HG03103 (cell line): Measurements from ENCODE around the gene SLC1A4.
"Not testable (repeated sequence)": the region's sequence is repeated elsewhere in the genome, so short reads cannot be mapped to it uniquely, and the experiment has no call there.

Source experiments
- ATAC-seq: cut with Tn5 transposase; IDR thresholded peaks from one replicate; pipeline ENCODE4 v1.9.1; 2021; ENCODE audit warnings: low read depth; ENCODE audit not compliant: unreplicated experiment

The SLC1A4 gene

GRCh38 chr2:64989982-64990614, 899 bp downstream of the SLC1A4 start:
- ATAC-seq: no peak

GRCh38 chr2:64990876-64991275, 1.7 kb downstream of the SLC1A4 start:
- no peak for ATAC-seq

DNA sequence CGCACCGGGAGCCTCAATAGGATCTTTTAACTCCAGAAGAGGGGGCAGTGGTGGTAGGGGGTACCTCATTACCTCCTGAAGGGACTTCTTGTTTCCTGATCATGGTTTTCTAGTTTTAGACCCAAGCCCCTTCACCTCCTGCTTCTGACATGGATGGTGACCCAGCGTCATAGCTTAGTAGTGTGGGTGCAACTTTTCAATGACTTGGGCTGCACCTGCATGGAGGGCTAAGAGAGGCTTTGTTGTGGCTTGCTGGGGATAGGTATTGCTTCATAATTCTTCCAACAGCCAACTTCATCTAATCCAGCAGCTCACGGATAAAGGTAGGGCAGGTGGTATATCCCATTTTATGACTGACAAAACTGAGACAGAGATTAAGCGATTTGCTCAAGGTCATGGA, 3.0 kb downstream of the SLC1A4 start:
- ATAC-seq: no peak

- no peak for ATAC-seq
Observed at GRCh38 chr2:64992990-64993389, 3.8 kb downstream of the SLC1A4 start.

- ATAC-seq: no peak
Observed at GRCh38 chr2:64995041-64995440, 5.8 kb downstream of the SLC1A4 start.

DNA sequence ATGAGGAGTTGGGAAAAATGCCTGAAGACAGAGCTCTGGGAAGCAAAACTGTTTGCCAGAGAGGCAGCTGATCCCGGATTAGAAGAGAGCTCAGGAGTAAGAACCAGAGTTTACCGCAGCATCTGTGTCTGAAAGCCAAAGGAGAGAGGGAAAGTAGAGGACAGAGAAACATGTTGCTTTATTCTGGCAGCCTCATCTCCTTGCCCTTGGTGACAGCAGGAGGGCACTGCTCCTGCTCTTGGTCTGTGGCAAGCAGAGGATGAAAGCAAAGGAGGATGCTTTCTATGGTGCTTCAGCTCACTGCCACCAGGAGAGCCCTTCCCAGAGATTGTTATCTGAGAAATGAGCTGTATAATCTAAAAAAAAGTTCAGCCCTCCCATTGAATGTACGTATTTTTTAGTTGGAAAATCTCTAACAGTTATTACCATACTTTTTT, 7.7 kb downstream of the SLC1A4 start:
- no peak for ATAC-seq

DNA sequence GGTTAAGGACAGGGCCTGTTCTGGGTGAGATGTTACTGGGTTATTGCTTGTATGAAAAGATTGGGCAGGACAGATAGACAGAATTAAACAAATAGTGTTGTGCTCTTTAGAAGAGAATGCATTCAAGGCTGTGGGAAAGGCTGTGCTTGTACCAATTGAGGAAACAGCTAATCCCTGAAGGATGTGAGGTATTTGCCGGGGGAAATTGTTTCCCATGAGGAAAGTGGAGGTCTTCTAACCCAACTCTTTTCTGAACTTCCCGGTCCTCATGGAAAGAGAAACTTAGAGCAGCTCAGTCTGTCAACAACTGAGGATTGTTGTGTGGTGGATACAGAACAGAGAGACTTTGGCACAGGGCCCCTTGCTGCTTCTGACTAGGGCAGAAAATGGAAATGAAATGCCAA, 9.5 kb downstream of the SLC1A4 start:
- no peak for ATAC-seq

DNA sequence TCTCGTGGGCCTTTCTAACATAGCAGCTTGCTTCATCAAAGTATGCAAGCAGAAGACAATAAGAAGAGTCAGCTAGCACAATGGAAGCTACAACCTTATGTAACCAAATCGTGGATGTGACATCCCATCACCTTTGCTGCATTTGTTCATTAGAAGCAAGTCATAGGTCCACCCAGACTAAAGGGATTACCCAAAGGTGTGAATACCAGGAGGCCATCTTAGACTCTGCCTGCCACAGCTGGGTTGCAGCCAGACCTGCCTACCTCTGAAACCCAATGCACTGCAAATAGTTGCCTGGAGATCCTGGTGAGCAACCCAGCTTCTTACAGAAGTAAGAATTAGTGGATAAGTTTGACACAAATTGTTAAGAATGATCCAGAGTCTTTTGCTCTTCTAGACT, 10.6 kb downstream of the SLC1A4 start:
- ATAC-seq: no peak

- no peak for ATAC-seq
Observed at GRCh38 chr2:65000644-65001043, 11.4 kb downstream of the SLC1A4 start.

DNA sequence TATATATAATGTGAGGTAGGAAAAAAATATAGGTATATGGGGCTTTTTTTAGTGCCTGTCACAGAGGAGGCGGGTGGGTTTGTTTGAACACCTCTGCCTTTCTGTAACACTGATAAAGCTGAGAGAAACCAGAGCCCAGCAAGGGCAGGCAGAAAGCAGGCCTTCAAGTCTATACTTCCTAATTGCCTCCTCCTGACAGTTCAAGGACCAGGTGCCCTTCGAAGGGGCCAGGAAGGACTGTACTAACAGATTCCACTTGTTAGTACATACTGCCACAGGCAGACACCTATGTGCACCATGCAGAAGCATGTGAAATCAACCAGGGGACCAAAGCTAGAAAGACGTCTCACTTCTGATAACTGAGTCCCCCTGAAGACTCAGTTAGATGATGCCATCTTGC, 13.8 kb downstream of the SLC1A4 start:
- no peak for ATAC-seq

DNA sequence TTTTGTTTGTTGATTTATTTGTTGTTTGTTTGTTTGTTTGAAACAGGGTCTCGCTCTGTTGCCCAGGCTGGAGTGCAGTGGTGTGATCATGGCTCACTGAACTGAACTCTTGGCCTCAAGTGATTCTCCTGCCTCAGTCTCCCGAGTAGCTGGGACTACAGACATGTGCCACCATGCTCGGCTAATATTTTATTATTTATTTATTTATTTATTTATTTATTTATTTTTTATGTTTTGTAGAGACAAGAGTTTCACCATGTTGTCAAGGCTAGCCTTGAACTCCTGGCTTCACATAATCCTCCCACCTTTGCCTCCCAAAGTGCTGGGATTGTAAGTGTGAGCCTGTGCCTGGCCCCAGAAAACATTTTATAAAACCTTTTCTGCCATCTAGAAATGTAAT, 15.0 kb downstream of the SLC1A4 start:
- ATAC-seq: not testable (repeated sequence)

DNA sequence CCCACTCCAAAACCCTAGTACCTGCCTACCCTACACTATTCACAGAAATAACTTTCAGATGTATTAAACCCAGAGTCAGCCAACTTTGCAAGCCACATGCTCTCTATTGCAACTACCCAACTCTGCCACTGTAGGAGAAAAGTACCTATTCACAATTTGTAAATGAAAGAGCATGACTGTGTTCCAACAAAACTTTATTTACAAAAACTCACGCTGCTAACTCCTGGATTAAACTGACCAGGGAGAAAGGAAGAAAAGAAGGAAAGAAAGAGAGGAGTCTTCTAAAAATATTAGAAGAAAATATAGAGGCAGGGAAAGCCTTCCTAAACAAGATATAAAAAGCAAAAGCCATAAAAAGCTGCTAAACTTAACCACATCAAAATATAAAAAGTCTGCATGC, 24.6 kb downstream of the SLC1A4 start:
- ATAC-seq: no peak

- no peak for ATAC-seq
Observed at GRCh38 chr2:65015731-65016130, 26.5 kb downstream of the SLC1A4 start.

DNA sequence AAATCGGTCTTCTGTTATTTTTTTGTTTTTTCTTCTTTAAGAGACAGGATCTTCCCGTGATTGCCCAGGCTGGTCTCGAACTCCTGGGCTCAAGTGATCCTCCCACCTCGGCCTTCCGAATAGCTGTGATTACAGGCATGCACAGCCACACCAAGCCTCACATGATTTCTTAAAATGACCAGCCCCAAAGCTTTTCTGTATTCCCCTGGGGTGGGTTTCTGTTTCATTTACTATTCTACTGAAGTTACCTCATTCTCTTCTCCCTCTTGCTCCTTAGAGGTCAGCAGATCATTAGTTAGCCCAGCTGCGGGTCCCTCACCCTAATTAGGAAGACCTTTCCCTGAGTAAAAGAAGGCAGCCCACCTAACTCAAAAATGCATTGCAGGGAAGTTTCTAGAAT, 27.6 kb downstream of the SLC1A4 start:
- no peak for ATAC-seq

GRCh38 chr2:65017335-65017734, 28.1 kb downstream of the SLC1A4 start:
- ATAC-seq: no peak

DNA sequence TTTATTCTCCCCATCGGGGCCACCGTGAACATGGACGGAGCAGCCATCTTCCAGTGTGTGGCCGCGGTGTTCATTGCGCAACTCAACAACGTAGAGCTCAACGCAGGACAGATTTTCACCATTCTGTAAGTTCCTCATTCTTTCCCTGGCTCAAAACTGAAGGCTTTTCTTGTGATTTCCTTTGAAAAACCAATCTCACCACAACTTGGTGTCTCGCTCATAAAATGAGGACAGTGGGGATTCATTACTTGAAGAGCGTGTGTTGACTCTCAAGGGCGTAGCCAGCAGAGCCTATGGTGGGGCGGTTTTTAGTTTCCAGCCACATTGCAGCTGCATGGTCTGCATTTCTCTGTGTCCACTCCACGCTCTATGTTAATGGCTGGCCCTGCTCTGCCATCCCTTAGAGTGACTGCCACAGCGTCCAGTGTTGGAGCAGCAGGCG, 29.0 kb downstream of the SLC1A4 start:
- ATAC-seq: no peak

DNA sequence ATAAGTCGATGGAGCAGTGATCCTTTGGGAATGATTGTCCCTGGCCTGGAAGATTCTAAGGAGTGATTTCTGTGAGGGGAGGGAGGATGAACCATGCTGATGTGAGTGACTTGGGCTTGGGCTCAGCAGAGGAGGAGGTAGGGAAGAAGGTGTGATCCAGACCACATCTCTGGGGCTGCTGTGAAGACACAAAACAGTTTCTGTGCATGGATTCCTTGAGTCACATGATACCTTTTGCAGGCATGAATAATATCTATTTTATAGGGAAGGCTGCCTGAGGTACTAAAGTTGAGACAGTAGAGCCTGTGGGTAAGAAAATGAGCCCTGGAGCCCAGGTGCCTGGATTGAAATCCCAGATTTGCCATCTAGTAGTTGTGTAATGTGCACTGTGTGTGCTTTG, 29.8 kb downstream of the SLC1A4 start:
- no peak for ATAC-seq

DNA sequence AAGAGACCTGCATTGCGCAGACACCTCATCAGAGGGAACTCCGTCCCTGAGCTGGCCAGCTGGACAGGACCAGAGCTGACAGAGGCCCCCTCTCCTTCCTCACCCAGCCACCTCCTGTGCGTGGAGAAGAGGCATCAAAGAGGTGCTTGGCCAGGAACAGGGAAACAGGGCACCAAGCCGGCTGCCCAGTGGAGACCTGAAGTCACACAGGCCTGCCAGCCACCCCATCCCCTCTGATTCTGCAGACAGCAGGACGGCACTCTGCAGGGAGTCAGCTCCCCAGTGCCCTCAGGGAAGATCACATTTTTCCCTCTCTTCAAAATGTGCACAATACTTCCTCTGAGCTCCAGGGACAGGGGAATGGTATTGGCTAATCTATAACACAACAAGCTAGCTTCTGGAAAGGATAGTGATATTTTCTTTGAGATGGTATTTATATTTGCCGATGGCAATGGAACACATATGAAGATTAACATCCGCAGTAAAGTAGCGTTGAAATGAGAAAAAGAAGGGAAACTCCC, 30.5 kb downstream of the SLC1A4 start:
- ATAC-seq: no peak

DNA sequence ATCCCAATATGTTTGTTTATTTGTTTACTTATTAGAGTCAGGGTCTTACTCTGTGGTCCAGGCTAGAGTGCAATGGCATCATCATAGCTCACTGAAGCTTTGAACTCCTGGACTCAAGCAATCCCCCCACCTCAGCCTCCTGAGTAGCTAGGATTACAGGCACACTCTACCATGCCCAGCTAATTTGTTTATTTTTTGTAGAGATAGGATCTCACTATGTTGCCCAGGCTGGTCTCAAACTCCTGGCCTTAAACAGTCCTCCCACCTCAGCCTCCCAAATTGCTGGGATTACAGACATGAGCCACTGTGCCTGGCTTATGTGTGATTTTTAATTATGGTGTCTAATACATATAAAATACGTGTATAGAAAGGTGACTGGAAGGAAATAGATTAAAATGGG, 31.1 kb downstream of the SLC1A4 start:
- not testable (repeated sequence) for ATAC-seq

GRCh38 chr2:65020943-65021528, 31.8 kb downstream of the SLC1A4 start:
- no peak for ATAC-seq

GRCh38 chr2:65021709-65022108, 32.5 kb downstream of the SLC1A4 start:
- ATAC-seq: no peak

DNA sequence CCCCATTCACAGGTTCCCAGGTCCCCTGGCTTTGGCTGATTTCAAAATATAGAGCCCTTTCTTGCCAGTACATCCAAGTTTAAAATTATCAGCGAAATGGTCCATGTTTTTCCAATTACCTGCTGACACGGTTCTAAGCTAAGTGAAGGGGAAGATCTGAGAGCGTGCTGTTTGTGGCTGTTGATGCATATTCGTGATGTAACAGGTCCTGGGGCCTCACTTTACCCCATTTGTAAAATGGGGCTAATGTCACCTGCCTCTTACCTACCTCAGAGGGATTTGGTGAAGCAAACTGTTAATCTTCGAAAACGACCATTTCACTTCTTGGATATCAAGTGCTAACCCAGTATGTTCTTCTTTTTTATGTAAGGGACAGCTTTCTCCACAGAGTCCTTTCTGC, 33.0 kb downstream of the SLC1A4 start:
- ATAC-seq: no peak
